Breast epithelium (tissue), 4 donors: Measurements from ENCODE around the gene HOXB5. TPM values are rescaled to one million over a fixed set of nuclear protein-coding genes. Genes with fewer than 3 reads are reported as not detected.

Experiments used
- DNase-seq, 2 donors: peaks; one replicate each; pipeline ENCODE4 v3.0.0-alpha.2; 2019; ENCODE audit warnings: low spot score in 2 of 2
- H3K27ac ChIP-seq, 2 donors: fragments of 200-600 bp; sonication (generic) in 1 of 2; one replicate each; pipeline ENCODE4 v1.5.1; 2016 to 2019; ENCODE audit warnings: mild to moderate bottlenecking in 1 of 2
- H3K27me3 ChIP-seq, 2 donors: fragments of 200-600 bp; sonication (generic) in 1 of 2; one replicate each; pipeline versions ENCODE4 v1.5.1 to v1.6.0; 2017 to 2019; ENCODE audit warnings: control low read depth in 1 of 2, mild to moderate bottlenecking in 1 of 2
- H3K36me3 ChIP-seq: fragments of 200-600 bp; one replicate; pipeline ENCODE4 v1.5.1; 2019
- H3K4me1 ChIP-seq, 2 donors: fragments of 200-600 bp; sonication (generic); one replicate each; pipeline ENCODE4 v1.5.1; 2016 to 2019; ENCODE audit warnings: control low read depth in 1 of 2
- H3K4me3 ChIP-seq, 3 donors: fragments of 200-600 bp; sonication (generic); 1 replicate in 2 of 3; 2 replicates in 1 of 3; pipeline ENCODE4 v1.5.1; 2016 to 2019; ENCODE audit warnings: mild to moderate bottlenecking in 3 of 3, moderate library complexity in 2 of 3
- H3K9me3 ChIP-seq, 2 donors: fragments of 200-600 bp; sonication (generic) in 1 of 2; one replicate each; pipeline ENCODE4 v1.5.1; 2016 to 2019; ENCODE audit warnings: control low read depth in 1 of 2
- POLR2A ChIP-seq: fragments of 450-650 bp; IDR thresholded peaks from one replicate; pipeline ENCODE4 v1.6.1; 2016; ENCODE audit warnings: antibody characterized with exemption, mild to moderate bottlenecking, moderate library complexity
- POLR2AphosphoS5 ChIP-seq, 3 donors: sonication (generic); formaldehyde crosslinking; IDR thresholded peaks; one replicate each; pipeline ENCODE4 v1.6.1; 2017; ENCODE audit warnings: antibody characterized with exemption in 3 of 3
- intact Hi-C: fragments of 100-400 bp; cut with DNase I; formaldehyde crosslinking; loops from one replicate; pipeline ENCODE4 v1.15.1; 2023; ENCODE audit warnings: low total_unique reads
- total RNA-seq, 3 donors: library from RNA; depleted of rRNA; stranded (reverse); fragments of >200 nt; gene quantifications; one replicate each; pipeline ENCODE4 v1.1.0, GENCODE V29; 2016
- TF ChIP-seq, protein P1 (sequence below), 3 donors: fragments of 450-650 bp; IDR thresholded peaks; one replicate each; pipeline ENCODE4 v1.5.1; 2016 to 2017; ENCODE audit warnings: antibody characterized with exemption in 3 of 3, mild to moderate bottlenecking in 3 of 3, moderate library complexity in 3 of 3

HOXB5 gene
- total RNA-seq, 3 donors from 2014 or later: 0.44 to 2.0 (median 1.4) TPM

DNA sequence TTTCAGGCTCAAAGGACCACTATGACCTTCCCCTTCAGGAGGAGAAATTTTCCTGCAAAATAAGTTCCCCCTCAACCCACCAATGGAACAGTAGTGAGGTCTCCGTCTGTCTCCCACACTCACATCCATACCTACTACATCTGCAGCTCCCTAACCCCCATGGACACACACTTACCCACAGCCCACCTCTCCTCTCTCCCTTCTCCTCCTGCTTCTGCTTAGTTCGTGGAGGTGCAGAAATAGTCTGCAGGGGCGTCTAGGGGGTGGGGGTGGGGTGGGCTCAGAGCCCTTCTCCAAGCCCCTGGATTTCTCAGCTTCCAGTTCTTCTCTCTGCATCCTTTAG is 24.4 kb downstream of the HOXB5 start:
- Histone ChIP-seq H3K4me3 (peak overlapping the region; percentile 16 to 44 (median 37)), H3K36me3 (no peaks in the 10 kb centered on the region), H3K9me3 (no peaks in the 10 kb centered on the region), H3K4me1 (no peaks in the 10 kb centered on the region), H3K27ac (peak overlapping the region in 1 of 2 donors; percentile 49), H3K27me3 (peaks cover 0 to 8% of the 10 kb centered on the region in 2 donors)
- no peak for DNase-seq
- no peak for TF ChIP-seq POLR2AphosphoS5 (IDR thresholded peaks at IDR 0.05)
- TF ChIP-seq, protein P1, sequence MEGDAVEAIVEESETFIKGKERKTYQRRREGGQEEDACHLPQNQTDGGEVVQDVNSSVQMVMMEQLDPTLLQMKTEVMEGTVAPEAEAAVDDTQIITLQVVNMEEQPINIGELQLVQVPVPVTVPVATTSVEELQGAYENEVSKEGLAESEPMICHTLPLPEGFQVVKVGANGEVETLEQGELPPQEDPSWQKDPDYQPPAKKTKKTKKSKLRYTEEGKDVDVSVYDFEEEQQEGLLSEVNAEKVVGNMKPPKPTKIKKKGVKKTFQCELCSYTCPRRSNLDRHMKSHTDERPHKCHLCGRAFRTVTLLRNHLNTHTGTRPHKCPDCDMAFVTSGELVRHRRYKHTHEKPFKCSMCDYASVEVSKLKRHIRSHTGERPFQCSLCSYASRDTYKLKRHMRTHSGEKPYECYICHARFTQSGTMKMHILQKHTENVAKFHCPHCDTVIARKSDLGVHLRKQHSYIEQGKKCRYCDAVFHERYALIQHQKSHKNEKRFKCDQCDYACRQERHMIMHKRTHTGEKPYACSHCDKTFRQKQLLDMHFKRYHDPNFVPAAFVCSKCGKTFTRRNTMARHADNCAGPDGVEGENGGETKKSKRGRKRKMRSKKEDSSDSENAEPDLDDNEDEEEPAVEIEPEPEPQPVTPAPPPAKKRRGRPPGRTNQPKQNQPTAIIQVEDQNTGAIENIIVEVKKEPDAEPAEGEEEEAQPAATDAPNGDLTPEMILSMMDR (IDR thresholded peaks at IDR 0.05): no peak
- TF ChIP-seq POLR2A: no peak
- intact Hi-C loops: no loop called here

DNA sequence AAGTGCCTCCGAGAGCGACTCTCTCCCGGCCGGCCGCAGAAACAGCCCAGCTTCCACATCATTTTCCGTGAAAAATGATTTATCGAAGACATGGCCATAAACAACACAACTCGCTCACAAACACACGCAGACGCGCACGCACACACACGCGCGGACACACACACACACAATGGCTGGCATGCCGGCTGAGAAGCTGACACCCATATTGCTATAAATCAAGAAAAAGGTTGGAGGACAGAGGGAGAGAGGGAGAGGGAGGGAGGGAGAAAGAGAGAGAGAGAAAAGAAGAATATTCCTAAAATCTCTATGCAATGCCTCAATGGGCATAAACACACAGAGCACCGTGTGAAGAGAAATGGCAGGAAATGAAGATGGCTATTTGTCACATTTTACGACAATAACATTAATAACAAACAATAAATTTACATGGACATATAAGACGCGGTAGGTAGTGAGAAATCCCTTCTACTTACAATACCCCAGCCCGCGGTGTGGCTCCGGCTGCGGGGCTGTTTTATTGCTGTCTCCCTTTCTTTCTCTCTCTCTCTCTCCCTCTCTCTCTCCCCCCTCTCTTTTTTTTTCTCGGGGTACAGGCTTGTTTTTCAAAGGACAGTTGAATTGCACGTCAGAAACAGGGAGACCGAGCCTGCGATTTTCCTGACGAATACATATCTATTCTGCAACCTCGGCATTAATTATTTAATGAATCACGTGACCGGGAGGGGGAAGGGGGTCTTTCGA is 24.9 kb downstream of the HOXB5 start:
- intact Hi-C loops: no loop called here
- no peak for DNase-seq
- TF ChIP-seq, protein P1 (IDR thresholded peaks at IDR 0.05): no peak
- TF ChIP-seq POLR2AphosphoS5 (IDR thresholded peaks at IDR 0.05) (peak in 2 of 3 donors; percentile 12 to 16), POLR2A (no peak)
- peak overlapping the region in 1 of 2 donors; percentile 49 for H3K27ac ChIP-seq
- H3K4me3 ChIP-seq: peak overlapping the region; percentile 16 to 44 (median 37)
- H3K27me3 ChIP-seq: peaks cover 0 to 12% of the 10 kb centered on the region in 2 donors
- H3K4me1 ChIP-seq: peaks cover 0 to under 1% of the 10 kb centered on the region in 2 donors
- no peaks in the 10 kb centered on the region for H3K9me3 ChIP-seq
- no peaks in the 10 kb centered on the region for H3K36me3 ChIP-seq

DNA sequence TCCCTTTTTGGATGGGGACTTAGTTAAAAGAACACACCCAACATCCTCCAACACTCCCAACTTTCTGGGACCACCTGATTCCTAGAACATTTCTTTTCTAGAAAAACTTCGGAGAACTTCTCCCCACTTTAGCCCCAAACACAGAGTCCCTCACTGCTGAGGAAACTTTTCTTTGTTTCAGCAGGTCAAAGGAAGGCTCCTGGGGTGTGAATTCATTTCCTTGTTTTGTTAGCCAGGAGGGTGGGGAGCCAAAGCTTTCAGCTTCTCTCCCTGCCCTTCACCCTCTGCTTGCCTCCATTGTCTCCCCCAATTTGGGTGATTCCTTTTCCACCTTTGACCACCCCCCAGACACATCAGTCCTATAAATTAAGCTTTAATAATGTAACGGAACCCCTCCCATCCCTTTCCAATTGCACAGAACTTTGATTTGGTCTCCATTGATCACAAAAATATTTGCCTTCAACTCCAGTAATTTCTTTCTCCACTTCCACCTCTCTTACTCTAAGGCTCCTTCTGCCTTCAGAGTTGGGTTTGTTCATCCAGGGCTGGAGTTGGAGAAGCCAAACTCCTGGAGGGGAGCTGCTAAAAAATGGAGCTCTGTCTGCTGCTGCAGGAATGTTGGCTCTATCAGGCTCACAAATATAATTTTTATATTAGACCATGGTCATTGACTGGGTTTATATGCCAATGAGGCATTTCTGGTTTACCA is 25.8 kb downstream of the HOXB5 start:
- H3K4me1 ChIP-seq: peaks cover 0 to 3% of the 10 kb centered on the region in 2 donors

DNA sequence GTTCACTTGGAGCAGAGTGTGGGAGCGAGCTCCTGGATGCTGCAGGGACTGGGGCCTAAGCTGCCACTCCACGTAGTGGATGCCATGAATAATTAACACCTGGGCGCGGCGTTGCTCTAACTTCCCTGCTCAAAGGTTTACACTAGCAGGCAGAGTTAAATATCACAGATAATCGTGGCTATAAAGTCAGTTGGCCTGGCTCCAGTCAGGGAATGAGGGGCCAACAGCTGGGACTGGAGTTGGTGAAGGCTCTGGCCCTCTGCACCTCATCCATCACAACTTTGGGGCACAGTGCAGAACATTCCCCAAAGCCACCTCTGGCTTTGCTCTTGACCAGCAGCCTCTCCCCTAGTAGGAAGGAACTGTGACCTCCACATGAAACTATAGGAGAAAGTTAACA is 26.4 kb downstream of the HOXB5 start:
- no peak for DNase-seq
- peaks cover 0 to 3% of the 10 kb centered on the region in 2 donors for H3K4me1 ChIP-seq
- no peak overlapping the region for H3K4me3 ChIP-seq
- intact Hi-C loops: no loop called here
- H3K9me3 ChIP-seq: no peaks in the 10 kb centered on the region
- no peaks in the 10 kb centered on the region for H3K36me3 ChIP-seq
- H3K27me3 ChIP-seq: peaks cover 0 to 18% of the 10 kb centered on the region in 2 donors
- TF ChIP-seq POLR2AphosphoS5 (IDR thresholded peaks at IDR 0.05) (no peak), POLR2A (no peak)
- TF ChIP-seq, protein P1 (IDR thresholded peaks at IDR 0.05): no peak
- peak overlapping the region in 1 of 2 donors; percentile 92 for H3K27ac ChIP-seq

More for the DNA sequence above, 25.8 kb downstream of the HOXB5 start:
- Histone ChIP-seq H3K4me3 (peak overlapping the region in 2 of 3 donors; percentile 37 to 44), H3K27me3 (peaks cover 0 to 18% of the 10 kb centered on the region in 2 donors), H3K36me3 (no peaks in the 10 kb centered on the region), H3K27ac (peak overlapping the region; percentile 15 to 92), H3K9me3 (no peaks in the 10 kb centered on the region)
- no peak for DNase-seq
- intact Hi-C loops: no loop called here
- TF ChIP-seq POLR2A (no peak), POLR2AphosphoS5 (IDR thresholded peaks at IDR 0.05) (no peak)
- TF ChIP-seq, protein P1 (IDR thresholded peaks at IDR 0.05): no peak

DNA sequence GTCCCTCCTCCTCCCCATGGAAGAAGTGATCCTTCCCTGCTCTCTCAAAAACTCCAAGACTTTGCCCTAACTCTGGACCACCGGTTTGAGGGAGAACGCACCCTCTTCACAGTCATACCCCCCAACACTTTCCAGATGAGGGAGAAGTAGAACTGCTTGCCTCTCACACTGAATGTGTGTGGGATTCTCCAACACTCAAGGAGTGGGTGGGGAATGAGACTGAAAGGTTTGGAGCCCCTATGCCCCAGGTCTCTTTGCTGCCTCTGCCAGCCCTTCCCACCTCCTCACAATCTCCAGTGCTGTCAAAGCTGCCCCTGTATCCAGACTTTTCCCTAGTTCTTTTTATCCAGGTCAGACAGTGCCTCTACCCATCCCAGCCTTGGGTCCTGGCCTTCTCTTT is 26.9 kb downstream of the HOXB5 start:
- TF ChIP-seq, protein P1 (IDR thresholded peaks at IDR 0.05): no peak
- TF ChIP-seq POLR2AphosphoS5 (IDR thresholded peaks at IDR 0.05): no peak
- TF ChIP-seq POLR2A: no peak
- intact Hi-C loops: no loop called here
- no peaks in the 10 kb centered on the region for H3K9me3 ChIP-seq
- peaks cover 0 to 18% of the 10 kb centered on the region in 2 donors for H3K27me3 ChIP-seq
- H3K27ac ChIP-seq: peak overlapping the region in 1 of 2 donors; percentile 92
- no peak overlapping the region for H3K4me3 ChIP-seq
- DNase-seq: no peak
- H3K36me3 ChIP-seq: no peaks in the 10 kb centered on the region
- H3K4me1 ChIP-seq: peaks cover 0 to 3% of the 10 kb centered on the region in 2 donors
